ENCODE data around the gene LARP4. TPM values are rescaled to one million over a fixed set of nuclear protein-coding genes. Genes with fewer than 3 reads are reported as not detected.

The LARP4 gene
- total RNA-seq, 1 donor from 2014 or later = 88.4 TPM

DNA sequence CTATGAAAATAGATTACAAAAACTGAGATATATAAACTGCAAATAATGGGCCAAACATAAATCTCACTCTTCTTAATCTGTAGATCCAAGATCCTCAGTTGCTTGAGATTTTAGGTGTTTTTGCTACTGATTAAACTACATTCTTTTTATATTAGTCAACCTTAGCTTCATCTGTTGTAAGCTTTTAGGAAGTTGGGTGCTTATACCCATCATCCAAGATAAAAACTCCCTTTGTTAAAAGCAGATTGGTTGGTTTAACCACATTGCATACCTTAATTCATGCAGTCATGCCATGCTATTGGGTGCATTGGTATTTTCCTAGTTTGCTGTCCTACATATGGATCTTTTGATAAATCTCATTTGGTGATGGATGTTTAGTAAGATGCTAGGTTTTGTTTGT lies 57.9 kb downstream of the LARP4 start:
- H3K79me2 ChIP-seq (ENCODE audit: low read depth) = no peaks in the 10 kb centered on the region
- H3K27me3 ChIP-seq = no peaks in the 10 kb centered on the region
- no peaks in the 10 kb centered on the region for H3K4me1 ChIP-seq
- no peak overlapping the region for H2AFZ ChIP-seq (replicated peaks)
- H3K27ac Mint-ChIP-seq = no peak overlapping the region
- peaks cover 26% of the 10 kb centered on the region for H3K36me3 Mint-ChIP-seq
- H4K20me1 ChIP-seq (ENCODE audit: low read depth) = no peaks in the 10 kb centered on the region
- no peak for DNase-seq (ENCODE audit: low spot score)
- H3F3A ChIP-seq (ENCODE audit: low read depth) = no peaks in the 10 kb centered on the region
- H3K4me2 ChIP-seq = no peak overlapping the region
- H3K9me3 ChIP-seq (ENCODE audit: low read depth) = no peaks in the 10 kb centered on the region
- no peak overlapping the region for H3K4me3 ChIP-seq
- H3K9me3 Mint-ChIP-seq = no peaks in the 10 kb centered on the region
- H3K27ac ChIP-seq = no peak overlapping the region
- H3K9ac ChIP-seq = no peak overlapping the region
- no peaks in the 10 kb centered on the region for H3K27me3 Mint-ChIP-seq (ENCODE audit: insufficient read depth, low read depth)
- H3K4me3 Mint-ChIP-seq = no peak overlapping the region
- no peaks in the 10 kb centered on the region for H3K4me1 Mint-ChIP-seq
- TF ChIP-seq EZH2 (IDR thresholded peaks at IDR 0.05) (no peak), EZH2phosphoT487 (IDR thresholded peaks at IDR 0.05) (no peak)
- TF ChIP-seq, protein P1, sequence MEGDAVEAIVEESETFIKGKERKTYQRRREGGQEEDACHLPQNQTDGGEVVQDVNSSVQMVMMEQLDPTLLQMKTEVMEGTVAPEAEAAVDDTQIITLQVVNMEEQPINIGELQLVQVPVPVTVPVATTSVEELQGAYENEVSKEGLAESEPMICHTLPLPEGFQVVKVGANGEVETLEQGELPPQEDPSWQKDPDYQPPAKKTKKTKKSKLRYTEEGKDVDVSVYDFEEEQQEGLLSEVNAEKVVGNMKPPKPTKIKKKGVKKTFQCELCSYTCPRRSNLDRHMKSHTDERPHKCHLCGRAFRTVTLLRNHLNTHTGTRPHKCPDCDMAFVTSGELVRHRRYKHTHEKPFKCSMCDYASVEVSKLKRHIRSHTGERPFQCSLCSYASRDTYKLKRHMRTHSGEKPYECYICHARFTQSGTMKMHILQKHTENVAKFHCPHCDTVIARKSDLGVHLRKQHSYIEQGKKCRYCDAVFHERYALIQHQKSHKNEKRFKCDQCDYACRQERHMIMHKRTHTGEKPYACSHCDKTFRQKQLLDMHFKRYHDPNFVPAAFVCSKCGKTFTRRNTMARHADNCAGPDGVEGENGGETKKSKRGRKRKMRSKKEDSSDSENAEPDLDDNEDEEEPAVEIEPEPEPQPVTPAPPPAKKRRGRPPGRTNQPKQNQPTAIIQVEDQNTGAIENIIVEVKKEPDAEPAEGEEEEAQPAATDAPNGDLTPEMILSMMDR (IDR thresholded peaks at IDR 0.05) = no peak
- H3K36me3 ChIP-seq = peaks cover 18% of the 10 kb centered on the region

DNA sequence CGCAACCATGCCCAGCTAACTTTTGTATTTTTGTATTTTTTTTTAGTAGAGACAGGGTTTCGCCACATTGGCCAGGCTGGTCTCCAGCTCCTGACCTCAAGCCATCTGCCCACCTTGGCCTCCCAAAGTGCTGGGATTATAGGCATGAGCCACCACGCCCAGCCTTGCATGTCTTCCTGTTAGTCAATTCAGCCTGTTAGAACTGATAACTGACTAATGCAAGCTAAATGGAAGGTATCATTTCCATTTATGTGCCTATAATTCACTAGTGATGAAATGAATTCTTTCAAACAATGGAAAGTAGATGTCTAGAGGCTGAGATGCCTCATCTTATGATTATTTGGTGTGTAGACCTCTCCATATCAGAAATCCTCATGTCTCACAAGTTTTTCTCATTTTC lies 66.8 kb downstream of the LARP4 start:
- H3K36me3 Mint-ChIP-seq = peaks cover 41% of the 10 kb centered on the region
- no peak overlapping the region for H3K9ac ChIP-seq
- H3K79me2 ChIP-seq (ENCODE audit: low read depth) = no peaks in the 10 kb centered on the region
- H3K9me3 ChIP-seq (ENCODE audit: low read depth) = no peaks in the 10 kb centered on the region
- H3K4me3 ChIP-seq = no peak overlapping the region
- H3K4me2 ChIP-seq = no peak overlapping the region
- H3K4me1 Mint-ChIP-seq = no peaks in the 10 kb centered on the region
- H3K4me1 ChIP-seq = no peaks in the 10 kb centered on the region
- H3K27me3 Mint-ChIP-seq (ENCODE audit: insufficient read depth, low read depth) = no peaks in the 10 kb centered on the region
- peaks cover 3% of the 10 kb centered on the region for H3K9me3 Mint-ChIP-seq
- H4K20me1 ChIP-seq (ENCODE audit: low read depth) = no peaks in the 10 kb centered on the region
- no peak overlapping the region for H3K27ac ChIP-seq
- no peak overlapping the region for H3K4me3 Mint-ChIP-seq
- DNase-seq (ENCODE audit: low spot score) = no peak
- H3K36me3 ChIP-seq = peaks cover 17% of the 10 kb centered on the region
- H3K27ac Mint-ChIP-seq = no peak overlapping the region
- H3K27me3 ChIP-seq = no peaks in the 10 kb centered on the region
- H3F3A ChIP-seq (ENCODE audit: low read depth) = no peaks in the 10 kb centered on the region
- no peak overlapping the region for H2AFZ ChIP-seq (replicated peaks)
- TF ChIP-seq, protein P1 (IDR thresholded peaks at IDR 0.05) = no peak

DNA sequence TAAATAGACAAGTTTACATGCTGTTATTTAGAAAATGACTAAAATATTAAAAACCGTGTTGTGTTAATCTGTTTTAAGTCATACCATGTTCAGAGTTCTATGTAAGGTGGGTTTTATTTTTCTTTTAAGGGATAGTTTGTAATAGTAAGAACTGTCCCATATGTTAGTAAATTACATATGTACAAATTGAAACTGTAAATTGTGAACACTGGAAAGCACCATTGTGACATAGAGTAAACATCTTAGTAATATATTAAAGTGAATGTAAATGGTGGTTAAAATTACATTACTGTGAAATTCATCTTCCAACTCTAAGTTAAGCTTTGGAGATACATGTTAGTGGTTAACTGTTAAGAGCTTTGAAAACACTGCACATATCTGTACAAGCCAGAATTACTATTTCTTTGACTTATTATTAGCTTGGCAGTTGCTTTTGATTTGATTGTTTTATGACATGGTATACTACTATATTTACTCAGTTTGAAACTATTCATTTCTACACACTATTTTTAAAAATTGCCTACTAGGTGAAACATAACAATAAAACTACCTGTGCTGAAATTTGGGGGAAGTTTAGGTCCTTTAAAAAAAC lies 76.7 kb downstream of the LARP4 start:
- Mint-ChIP-seq H3K36me3 (peaks cover 26% of the 10 kb centered on the region), H3K9me3 (no peaks in the 10 kb centered on the region), H3K4me1 (no peaks in the 10 kb centered on the region), H3K4me3 (no peak overlapping the region), H3K27me3 (ENCODE audit: insufficient read depth, low read depth) (no peaks in the 10 kb centered on the region), H3K27ac (no peak overlapping the region)
- H2AFZ ChIP-seq (replicated peaks) = no peak overlapping the region
- H3F3A ChIP-seq (ENCODE audit: low read depth) = no peaks in the 10 kb centered on the region
- H3K9ac ChIP-seq = no peak overlapping the region
- peaks cover 11% of the 10 kb centered on the region for H3K36me3 ChIP-seq
- no peaks in the 10 kb centered on the region for H3K9me3 ChIP-seq (ENCODE audit: low read depth)
- no peak for DNase-seq (ENCODE audit: low spot score)
- no peaks in the 10 kb centered on the region for H3K79me2 ChIP-seq (ENCODE audit: low read depth)
- TF ChIP-seq, protein P1 (IDR thresholded peaks at IDR 0.05) = no peak
- TF ChIP-seq EZH2phosphoT487 (IDR thresholded peaks at IDR 0.05) (no peak), EZH2 (IDR thresholded peaks at IDR 0.05) (no peak)
- no peak overlapping the region for H3K4me3 ChIP-seq
- no peak overlapping the region for H3K27ac ChIP-seq
- H3K4me2 ChIP-seq = no peak overlapping the region
- H4K20me1 ChIP-seq (ENCODE audit: low read depth) = no peaks in the 10 kb centered on the region
- no peaks in the 10 kb centered on the region for H3K27me3 ChIP-seq
- no peaks in the 10 kb centered on the region for H3K4me1 ChIP-seq

Data from neural progenitor cell (in vitro differentiated cells).